GM08714 (cell line): ENCODE data around the gene CCN6.

ENCODE experiments used
- H3K4me3 ChIP-seq: fragments of 200-500 bp; sonication (Bioruptor generic); 2 replicates; pipeline ENCODE4 v1.5.1; 2014; ENCODE audit warnings: mild to moderate bottlenecking, low read length, inconsistent platforms
- ZNF274 ChIP-seq: IDR thresholded peaks from 2 replicates; pipeline ENCODE4 v1.6.1; 2012; ENCODE audit warnings: mild to moderate bottlenecking, low read depth, low read length

The CCN6 gene

GRCh38 chr6:112109262-112109661, 55.4 kb downstream of the CCN6 start:
- H3K4me3 ChIP-seq: no peak overlapping the region
- TF ChIP-seq ZNF274: no peak

DNA sequence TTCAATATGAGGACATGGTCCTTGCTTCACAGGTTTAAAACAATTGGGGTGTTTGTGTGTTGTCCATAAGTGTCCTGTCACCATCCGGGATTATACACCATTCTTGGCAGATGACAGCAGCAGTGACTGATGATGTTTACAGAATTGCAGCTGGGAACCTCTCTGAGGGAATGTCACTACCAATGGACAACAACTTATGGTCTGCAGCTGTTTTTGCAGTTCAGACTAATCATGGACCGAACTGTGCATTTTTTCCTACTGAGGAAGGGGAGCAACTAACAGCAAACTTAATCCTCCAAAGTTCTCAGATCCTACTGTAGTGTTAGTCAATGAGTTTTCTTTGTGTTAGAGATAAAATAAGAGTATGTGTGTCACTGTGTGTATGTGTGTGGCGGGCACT, 59.5 kb downstream of the CCN6 start:
- no peak for TF ChIP-seq ZNF274
- H3K4me3 ChIP-seq: no peak overlapping the region

- TF ChIP-seq ZNF274: no peak
- H3K4me3 ChIP-seq: no peak overlapping the region
These were observed 60.0 kb downstream of the CCN6 start for GRCh38 chr6:112113918-112114317.

DNA sequence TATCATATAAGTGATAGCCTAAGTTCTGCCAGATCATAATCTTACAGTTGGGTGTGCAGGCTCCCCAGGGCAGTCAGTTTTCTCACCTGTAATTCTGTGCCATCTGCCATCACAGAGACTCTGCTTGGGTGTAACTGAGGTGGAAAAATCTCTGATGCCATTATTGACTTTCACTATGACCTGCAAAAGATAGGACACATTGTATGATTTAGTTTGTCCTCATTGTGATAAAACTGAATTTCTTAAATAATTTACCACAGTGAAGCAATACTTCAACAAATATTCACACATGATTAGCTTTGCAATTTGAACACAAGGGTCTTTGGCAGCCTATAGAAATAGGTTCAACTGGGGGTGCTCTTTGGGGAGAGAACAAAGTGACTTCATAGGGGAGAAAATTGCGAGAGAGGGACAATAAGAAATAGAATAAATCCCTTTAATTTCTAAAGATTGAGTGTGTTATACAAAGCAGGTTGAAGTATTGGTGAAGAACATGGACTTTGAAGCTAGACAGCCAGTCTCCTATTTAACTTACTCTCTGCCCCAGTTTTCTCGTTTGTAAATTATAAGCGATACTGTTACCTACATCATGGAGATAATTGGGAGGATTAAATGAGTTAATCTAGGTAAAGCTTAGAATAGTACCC, 60.8 kb downstream of the CCN6 start:
- no peak overlapping the region for H3K4me3 ChIP-seq
- no peak for TF ChIP-seq ZNF274

GRCh38 chr6:112116221-112116620, 62.3 kb downstream of the CCN6 start:
- TF ChIP-seq ZNF274: no peak
- H3K4me3 ChIP-seq: no peak overlapping the region

GRCh38 chr6:112117554-112117953, 63.6 kb downstream of the CCN6 start:
- no peak for TF ChIP-seq ZNF274
- no peak overlapping the region for H3K4me3 ChIP-seq

- TF ChIP-seq ZNF274: no peak
- H3K4me3 ChIP-seq: no peak overlapping the region
These were observed 64.1 kb downstream of the CCN6 start for GRCh38 chr6:112118034-112118433.
